Panc1 (cell line): ENCODE data around the gene LRP1B.

Experiments used
- TCF7L2 ChIP-seq: IDR thresholded peaks from 2 replicates; pipeline ENCODE4 v1.6.1; 2011; ENCODE audit warnings: mild to moderate bottlenecking, low read depth, low read length, inconsistent platforms
- TF ChIP-seq, protein P1 (sequence below): fragments of 450-650 bp; IDR thresholded peaks from 2 replicates; pipeline ENCODE4 v1.5.1; 2017; ENCODE audit warnings: mild to moderate bottlenecking

DNA sequence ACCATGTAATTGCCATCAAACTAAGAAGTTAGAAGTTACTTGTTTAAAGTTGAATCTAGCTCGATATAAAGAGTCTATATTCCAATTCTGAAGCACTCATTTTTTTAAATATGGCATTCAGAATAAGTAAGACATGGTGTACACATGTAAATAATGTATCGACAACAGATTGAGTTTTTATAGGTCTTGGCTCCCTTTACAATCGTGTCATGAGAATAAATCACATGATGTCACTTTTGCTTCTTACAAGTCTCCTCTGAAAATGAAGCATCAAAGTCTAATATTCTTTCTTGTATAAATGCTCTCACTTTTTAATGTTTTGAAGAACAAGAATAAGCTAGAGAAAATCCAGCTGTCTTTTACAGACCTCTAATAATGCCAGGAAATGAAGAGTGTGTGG lies 33.1 kb downstream of the LRP1B start:
- TF ChIP-seq, protein P1, sequence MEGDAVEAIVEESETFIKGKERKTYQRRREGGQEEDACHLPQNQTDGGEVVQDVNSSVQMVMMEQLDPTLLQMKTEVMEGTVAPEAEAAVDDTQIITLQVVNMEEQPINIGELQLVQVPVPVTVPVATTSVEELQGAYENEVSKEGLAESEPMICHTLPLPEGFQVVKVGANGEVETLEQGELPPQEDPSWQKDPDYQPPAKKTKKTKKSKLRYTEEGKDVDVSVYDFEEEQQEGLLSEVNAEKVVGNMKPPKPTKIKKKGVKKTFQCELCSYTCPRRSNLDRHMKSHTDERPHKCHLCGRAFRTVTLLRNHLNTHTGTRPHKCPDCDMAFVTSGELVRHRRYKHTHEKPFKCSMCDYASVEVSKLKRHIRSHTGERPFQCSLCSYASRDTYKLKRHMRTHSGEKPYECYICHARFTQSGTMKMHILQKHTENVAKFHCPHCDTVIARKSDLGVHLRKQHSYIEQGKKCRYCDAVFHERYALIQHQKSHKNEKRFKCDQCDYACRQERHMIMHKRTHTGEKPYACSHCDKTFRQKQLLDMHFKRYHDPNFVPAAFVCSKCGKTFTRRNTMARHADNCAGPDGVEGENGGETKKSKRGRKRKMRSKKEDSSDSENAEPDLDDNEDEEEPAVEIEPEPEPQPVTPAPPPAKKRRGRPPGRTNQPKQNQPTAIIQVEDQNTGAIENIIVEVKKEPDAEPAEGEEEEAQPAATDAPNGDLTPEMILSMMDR: no peak
- TF ChIP-seq TCF7L2: no peak
